AG04449 (cell line): ENCODE results near the gene AGMO.

Source experiments
- CTCF ChIA-PET: fragments of 350-600 bp; formaldehyde crosslinking; extraction: SDS; loops from one replicate; lab custom pipeline; 2021; ENCODE audit warnings: antibody characterized with exemption; lab: Yijun Ruan, JAX
- POLR2A ChIA-PET: fragments of 400-600, 350-600 bp; formaldehyde crosslinking; extraction: SDS; loops from one replicate; lab custom pipeline; 2020; ENCODE audit warnings: antibody characterized with exemption, inconsistent platforms; lab: Yijun Ruan, JAX
- DNase-seq: peaks from one replicate; pipeline ENCODE4 v3.0.0-alpha.2; 2010; ENCODE audit warnings: low read depth, low spot score
- H3K4me3 ChIP-seq: 2 replicates; pipeline ENCODE4 v1.5.1; 2011; ENCODE audit warnings: low read depth, mild to moderate bottlenecking, control low read depth, low read length
- CTCF ChIP-seq: IDR thresholded peaks from one replicate; pipeline ENCODE4 v1.5.1; 2011; ENCODE audit warnings: mild to moderate bottlenecking, moderate library complexity, low read length, control low read depth, inconsistent platforms; ENCODE audit not compliant: insufficient read depth; ENCODE audit errors: missing control alignments

Gene AGMO

GRCh38 chr7:15376600-15376999, 185.2 kb downstream of the AGMO start:
- ChIA-PET CTCF (interaction anchor here (0.6 kb wide), 1 partner anchor 152 kb away, joined by 3 read pairs; no protein-coding TSS in a partner anchor), POLR2A (no interaction called here)
- DNase-seq, result no peak
- no peak for TF ChIP-seq CTCF
- H3K4me3 ChIP-seq, result no peak overlapping the region

- ChIA-PET CTCF (no interaction called here), POLR2A (no interaction called here)
- no peak overlapping the region for H3K4me3 ChIP-seq
- no peak for TF ChIP-seq CTCF
- DNase-seq, result no peak
Observed at GRCh38 chr7:15370441-15370840, 191.4 kb downstream of the AGMO start.

GRCh38 chr7:15368653-15369052, 193.2 kb downstream of the AGMO start:
- ChIA-PET POLR2A (no interaction called here), CTCF (no interaction called here)

GRCh38 chr7:15367897-15368296, 193.9 kb downstream of the AGMO start:
- no peak for TF ChIP-seq CTCF
- POLR2A ChIA-PET, result no interaction called here
- no peak overlapping the region for H3K4me3 ChIP-seq
- DNase-seq, result no peak
- CTCF ChIA-PET, result no interaction called here

More at GRCh38 chr7:15368653-15369052, 193.2 kb downstream of the AGMO start:
- H3K4me3 ChIP-seq, result no peak overlapping the region
- TF ChIP-seq CTCF, result no peak
- no peak for DNase-seq

- no peak overlapping the region for H3K4me3 ChIP-seq
- TF ChIP-seq CTCF, result no peak
- ChIA-PET CTCF (no interaction called here), POLR2A (no interaction called here)
- no peak for DNase-seq
Observed at GRCh38 chr7:15358112-15358511, 203.7 kb downstream of the AGMO start.

- ChIA-PET POLR2A (no interaction called here), CTCF (no interaction called here)
- DNase-seq, result no peak
- no peak for TF ChIP-seq CTCF
- H3K4me3 ChIP-seq, result no peak overlapping the region
Observed at GRCh38 chr7:15352421-15353206, 209.2 kb downstream of the AGMO start.
